HEK293T (cell line): ENCODE measurements around the gene TNRC18.

Experiments
- CTCF ChIA-PET: fragments of 350-600 bp; formaldehyde crosslinking; extraction: SDS; loops from one replicate; lab custom pipeline; 2021; ENCODE audit warnings: antibody characterized with exemption, inconsistent platforms; lab: Yijun Ruan, JAX
- POLR2A ChIA-PET: fragments of 350-600 bp; formaldehyde crosslinking; extraction: SDS; loops from one replicate; lab custom pipeline; 2020; ENCODE audit warnings: antibody characterized with exemption, inconsistent platforms; lab: Yijun Ruan, JAX
- DNase-seq: peaks from one replicate; pipeline ENCODE4 v3.0.0; 2012; ENCODE audit warnings: mixed read lengths; ENCODE audit errors: extremely low spot score
- ARNT ChIP-seq: fragments of 450-650 bp; IDR thresholded peaks from 2 replicates; pipeline ENCODE4 v1.6.1; 2017; ENCODE audit warnings: mild to moderate bottlenecking
- BHLHE40 ChIP-seq: fragments of 450-650 bp; IDR thresholded peaks from 2 replicates; pipeline ENCODE4 v1.6.1; 2016; ENCODE audit warnings: mild to moderate bottlenecking, moderate library complexity, borderline replicate concordance
- CTBP1 ChIP-seq: fragments of 450-650 bp; IDR thresholded peaks from 2 replicates; pipeline ENCODE4 v1.6.1; 2016; ENCODE audit warnings: borderline replicate concordance
- ELF4 ChIP-seq: fragments of 450-650 bp; IDR thresholded peaks from 2 replicates; pipeline ENCODE4 v1.6.1; 2017; ENCODE audit warnings: antibody characterized with exemption
- FOXA1 ChIP-seq: fragments of 450-650 bp; IDR thresholded peaks from 2 replicates; pipeline ENCODE4 v1.6.1; 2016; ENCODE audit warnings: mild to moderate bottlenecking
- FOXK2 ChIP-seq: fragments of 450-650 bp; IDR thresholded peaks from 2 replicates; pipeline ENCODE4 v1.6.1; 2016; ENCODE audit warnings: mild to moderate bottlenecking
- FOXM1 ChIP-seq: fragments of 450-650 bp; IDR thresholded peaks from 2 replicates; pipeline ENCODE4 v1.6.1; 2017; ENCODE audit warnings: mild to moderate bottlenecking, borderline replicate concordance
- HDGF ChIP-seq: fragments of 450-650 bp; IDR thresholded peaks from 2 replicates; pipeline ENCODE4 v1.6.1; 2017; ENCODE audit warnings: antibody characterized with exemption, borderline replicate concordance
- L3MBTL2 ChIP-seq: fragments of 450-650 bp; conservative IDR thresholded peaks from 2 replicates; pipeline ENCODE4 v1.6.1; 2016; ENCODE audit warnings: mild to moderate bottlenecking
- LEF1 ChIP-seq: fragments of 450-650 bp; IDR thresholded peaks from 2 replicates; pipeline ENCODE4 v1.6.1; 2017; ENCODE audit warnings: mild to moderate bottlenecking, borderline replicate concordance
- NFRKB ChIP-seq: fragments of 450-650 bp; IDR thresholded peaks from 2 replicates; pipeline ENCODE4 v1.6.1; 2016; ENCODE audit warnings: mild to moderate bottlenecking, moderate library complexity
- PKNOX1 ChIP-seq: fragments of 450-650 bp; IDR thresholded peaks from 2 replicates; pipeline ENCODE4 v1.6.1; 2016
- SP1 ChIP-seq: fragments of 450-650 bp; IDR thresholded peaks from 2 replicates; pipeline ENCODE4 v1.6.1; 2017
- SUZ12 ChIP-seq: fragments of 450-650 bp; IDR thresholded peaks from 2 replicates; pipeline ENCODE4 v1.6.1; 2016; ENCODE audit warnings: mild to moderate bottlenecking
- TARDBP ChIP-seq: fragments of 450-650 bp; IDR thresholded peaks from 2 replicates; pipeline ENCODE4 v1.6.1; 2016
- ZNF384 ChIP-seq: fragments of 450-650 bp; IDR thresholded peaks from 2 replicates; pipeline ENCODE4 v1.6.1; 2016

The TNRC18 gene

GRCh38 chr7:5350600-5351385 is 72.8 kb downstream of the TNRC18 start:
- CTCF ChIA-PET: no interaction called here
- DNase-seq: no peak
- no peak for TF ChIP-seq TARDBP
- no peak for TF ChIP-seq ZNF384
- no peak for TF ChIP-seq SP1
- no peak for TF ChIP-seq ARNT
- no peak for TF ChIP-seq SUZ12
- no peak for TF ChIP-seq CTBP1
- no peak for TF ChIP-seq FOXA1
- no peak for TF ChIP-seq FOXM1
- TF ChIP-seq HDGF: no peak
- no peak for TF ChIP-seq FOXK2
- TF ChIP-seq PKNOX1: no peak
- TF ChIP-seq BHLHE40: no peak
- no peak for TF ChIP-seq L3MBTL2
- TF ChIP-seq LEF1: no peak
- TF ChIP-seq NFRKB: no peak
- TF ChIP-seq ELF4: no peak
- POLR2A ChIA-PET: no interaction called here

- POLR2A ChIA-PET: no interaction called here
- TF ChIP-seq FOXK2 (no peak), ZNF384 (no peak), ARNT (no peak), CTBP1 (no peak), TARDBP (no peak), NFRKB (no peak), SUZ12 (no peak), SP1 (no peak), LEF1 (no peak), HDGF (no peak), PKNOX1 (no peak), ELF4 (no peak)
- CTCF ChIA-PET: no interaction called here
- DNase-seq: no peak
Measured at GRCh38 chr7:5350174-5350463, 73.5 kb downstream of the TNRC18 start.

- POLR2A ChIA-PET: no interaction called here
- TF ChIP-seq TARDBP (no peak), LEF1 (no peak), PKNOX1 (no peak), CTBP1 (no peak), SUZ12 (no peak), FOXK2 (no peak), FOXA1 (no peak), L3MBTL2 (no peak), HDGF (no peak), NFRKB (no peak), SP1 (no peak), ELF4 (no peak), BHLHE40 (no peak), ARNT (no peak), ZNF384 (no peak), FOXM1 (no peak)
- no peak for DNase-seq
- CTCF ChIA-PET: no interaction called here
Measured at GRCh38 chr7:5349437-5350173, 74.0 kb downstream of the TNRC18 start.

- POLR2A ChIA-PET: no interaction called here
- TF ChIP-seq L3MBTL2: no peak
- no peak for TF ChIP-seq CTBP1
- no peak for TF ChIP-seq NFRKB
- no peak for TF ChIP-seq HDGF
- no peak for TF ChIP-seq FOXA1
- no peak for TF ChIP-seq FOXK2
- no peak for TF ChIP-seq SUZ12
- no peak for TF ChIP-seq TARDBP
- no peak for TF ChIP-seq ZNF384
- TF ChIP-seq BHLHE40: no peak
- TF ChIP-seq ELF4: no peak
- no peak for TF ChIP-seq LEF1
- no peak for TF ChIP-seq PKNOX1
- TF ChIP-seq ARNT: no peak
- TF ChIP-seq SP1: no peak
- TF ChIP-seq FOXM1: no peak
- CTCF ChIA-PET: no interaction called here
Measured at GRCh38 chr7:5349005-5349380, 74.6 kb downstream of the TNRC18 start.

More at GRCh38 chr7:5349005-5349380, 74.6 kb downstream of the TNRC18 start:
- no peak for DNase-seq
